CD4-positive, alpha-beta T cell (primary cell): Measurements from ENCODE around the gene CORO7. TPM values are rescaled to one million over a fixed set of nuclear protein-coding genes. Genes with fewer than 3 reads are reported as not detected.

Experiments used
- ATAC-seq: fragments of 200-7000 bp; cut with Tn5 transposase; one replicate; pipeline ENCODE4 v1.10.0; 2022; ENCODE audit warnings: mild to moderate bottlenecking; ENCODE audit not compliant: poor library complexity
- CTCF ChIA-PET: fragments of 350-600 bp; sonication (Branson Sonifier 250); formaldehyde crosslinking; loops from one replicate; lab custom pipeline; 2021; ENCODE audit warnings: antibody characterized with exemption, inconsistent platforms; lab: Charles Lee
- POLR2A ChIA-PET: fragments of 350-600 bp; sonication (Branson Sonifier 250); formaldehyde crosslinking; loops from one replicate; lab custom pipeline; 2021; ENCODE audit warnings: antibody characterized with exemption, inconsistent platforms; lab: Charles Lee
- DNase-seq, 14 experiments: peaks; one replicate each; pipeline ENCODE4 v3.0.0-alpha.2; 2013 to 2020; ENCODE audit warnings: mixed read lengths in 2 of 14
- H3K27ac ChIP-seq, 2 donors: one replicate each; pipeline versions ENCODE4 v1.5.1 to v1.7.0; 2013; ENCODE audit warnings: low read length in 2 of 2, low read depth in 1 of 2, mild to moderate bottlenecking in 1 of 2
- H3K27me3 ChIP-seq, 2 experiments: 1 replicate in 1 of 2; 2 replicates in 1 of 2; pipeline versions ENCODE4 v1.6.1 to v1.7.0; 2013; ENCODE audit warnings: low read length in 2 of 2, control low read depth in 1 of 2, mild to moderate bottlenecking in 1 of 2, moderate library complexity in 1 of 2; ENCODE audit not compliant: insufficient read depth in 2 of 2, control insufficient read depth in 1 of 2
- H3K36me3 ChIP-seq: one replicate; pipeline ENCODE4 v1.6.1; 2013; ENCODE audit warnings: low read length, control low read depth; ENCODE audit not compliant: insufficient read depth
- H3K4me1 ChIP-seq: one replicate; pipeline ENCODE4 v1.6.1; 2013; ENCODE audit warnings: low read length, control low read depth; ENCODE audit not compliant: insufficient read depth
- H3K4me3 ChIP-seq: one replicate; pipeline ENCODE4 v1.5.1; 2013; ENCODE audit warnings: mild to moderate bottlenecking, low read length, moderate library complexity
- H3K9me3 ChIP-seq, 2 experiments: 1 replicate in 1 of 2; 2 replicates in 1 of 2; pipeline versions ENCODE4 v1.6.1 to v1.7.0; 2013; ENCODE audit warnings: low read length in 2 of 2, mild to moderate bottlenecking in 2 of 2, control low read depth in 1 of 2, moderate library complexity in 1 of 2; ENCODE audit not compliant: control insufficient read depth in 1 of 2, insufficient read depth in 1 of 2
- H3K27ac Mint-ChIP-seq: one replicate; pipeline ENCODE4 v1.8.0; 2020; ENCODE audit warnings: mixed read lengths
- H3K27me3 Mint-ChIP-seq: one replicate; pipeline ENCODE4 v1.8.0; 2021; ENCODE audit warnings: mixed read lengths
- H3K36me3 Mint-ChIP-seq: one replicate; pipeline ENCODE4 v1.8.0; 2021; ENCODE audit warnings: low read depth, mixed read lengths
- H3K4me1 Mint-ChIP-seq: one replicate; pipeline ENCODE4 v1.8.0; 2021; ENCODE audit warnings: low read depth, mixed read lengths
- H3K4me3 Mint-ChIP-seq: one replicate; pipeline ENCODE4 v1.8.0; 2020; ENCODE audit warnings: mild to moderate bottlenecking, mixed read lengths
- H3K9me3 Mint-ChIP-seq: one replicate; pipeline ENCODE4 v1.8.0; 2020; ENCODE audit warnings: mixed read lengths
- intact Hi-C, 2 experiments: fragments of 100-400 bp; cut with DNase I in 1 of 2; cut with micrococcal nuclease in 1 of 2; formaldehyde crosslinking; loops; one replicate each; pipeline versions ENCODE4 v1.15.1 to v1.9.0; 2023 to 2025; cut with DNase I, micrococcal nuclease
- total RNA-seq, 174 experiments: library from RNA in 2 of 174; stranded (reverse) in 2 of 174; gene quantifications; one replicate each; pipeline ENCODE4 v1.2.3 and lab custom pipeline; 2021 to 2026
- TF ChIP-seq, protein P1 (sequence below): fragments of 200-600 bp; IDR thresholded peaks from one replicate; pipeline ENCODE4 v1.8.0; 2022; ENCODE audit warnings: antibody characterized with exemption, mild to moderate bottlenecking

The CORO7 gene
- total RNA-seq, 2 experiments from 2014 or later, result 801 to 805 TPM

DNA sequence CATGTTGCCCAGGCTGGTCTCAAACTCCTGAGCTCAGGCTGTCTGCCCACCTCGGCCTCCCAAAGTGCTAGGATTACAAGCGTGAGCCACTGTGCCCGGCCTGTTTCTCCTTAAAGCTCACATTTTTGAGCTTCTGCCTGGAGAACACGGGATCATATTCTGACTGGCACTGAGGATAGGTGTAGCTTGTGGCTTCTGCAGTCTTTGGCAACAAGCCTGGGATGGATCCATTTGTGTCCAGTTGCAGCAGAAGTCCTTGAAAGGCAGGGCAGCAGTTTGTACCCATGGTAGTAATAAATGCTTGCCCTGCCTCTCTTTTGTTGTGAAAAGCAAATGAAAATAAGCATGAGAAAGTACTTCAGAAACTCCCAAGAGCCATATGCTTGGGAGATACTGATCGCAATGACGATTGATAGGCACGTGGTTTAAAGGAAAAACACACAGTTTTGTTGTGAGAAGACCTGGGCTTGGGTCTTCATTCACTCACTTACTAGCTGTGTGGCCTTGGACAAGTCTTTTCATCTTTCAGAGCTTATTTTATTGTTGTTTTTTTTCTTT, 3.1 kb upstream of the CORO7 start:
- Histone ChIP-seq H3K4me3 (no peak overlapping the region), H3K9me3 (no peaks in the 10 kb centered on the region), H3K36me3 (no peaks in the 10 kb centered on the region), H3K27ac (no peak overlapping the region), H3K27me3 (no peaks in the 10 kb centered on the region), H3K4me1 (peaks cover 23% of the 10 kb centered on the region)
- Mint-ChIP-seq H3K4me1 (peaks cover 17% of the 10 kb centered on the region), H3K27me3 (no peaks in the 10 kb centered on the region), H3K4me3 (no peak overlapping the region), H3K9me3 (no peaks in the 10 kb centered on the region), H3K27ac (no peak overlapping the region), H3K36me3 (peaks cover 18% of the 10 kb centered on the region)
- TF ChIP-seq, protein P1, sequence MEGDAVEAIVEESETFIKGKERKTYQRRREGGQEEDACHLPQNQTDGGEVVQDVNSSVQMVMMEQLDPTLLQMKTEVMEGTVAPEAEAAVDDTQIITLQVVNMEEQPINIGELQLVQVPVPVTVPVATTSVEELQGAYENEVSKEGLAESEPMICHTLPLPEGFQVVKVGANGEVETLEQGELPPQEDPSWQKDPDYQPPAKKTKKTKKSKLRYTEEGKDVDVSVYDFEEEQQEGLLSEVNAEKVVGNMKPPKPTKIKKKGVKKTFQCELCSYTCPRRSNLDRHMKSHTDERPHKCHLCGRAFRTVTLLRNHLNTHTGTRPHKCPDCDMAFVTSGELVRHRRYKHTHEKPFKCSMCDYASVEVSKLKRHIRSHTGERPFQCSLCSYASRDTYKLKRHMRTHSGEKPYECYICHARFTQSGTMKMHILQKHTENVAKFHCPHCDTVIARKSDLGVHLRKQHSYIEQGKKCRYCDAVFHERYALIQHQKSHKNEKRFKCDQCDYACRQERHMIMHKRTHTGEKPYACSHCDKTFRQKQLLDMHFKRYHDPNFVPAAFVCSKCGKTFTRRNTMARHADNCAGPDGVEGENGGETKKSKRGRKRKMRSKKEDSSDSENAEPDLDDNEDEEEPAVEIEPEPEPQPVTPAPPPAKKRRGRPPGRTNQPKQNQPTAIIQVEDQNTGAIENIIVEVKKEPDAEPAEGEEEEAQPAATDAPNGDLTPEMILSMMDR, result no peak
- CTCF ChIA-PET, result interaction anchor here (1.8 kb wide), 1 partner anchor 166 kb away, joined by 4 read pairs; no protein-coding TSS in a partner anchor
- ATAC-seq (no peak), DNase-seq (no peak)
- intact Hi-C loops, result loop anchor here (5.0 to 10.0 kb wide), 5 partner anchors 58 to 302 kb away; partner anchors contain the start of genes ADCY9 (in 1 of the 2), HMOX2 (in 1 of the 2), PAM16 (in 1 of the 2) and UBALD1 (in 1 of the 2)
- POLR2A ChIA-PET, result interaction anchor here (0.9 kb wide), 1 partner anchor 197 kb away, joined by 3 read pairs; no protein-coding TSS in a partner anchor

DNA sequence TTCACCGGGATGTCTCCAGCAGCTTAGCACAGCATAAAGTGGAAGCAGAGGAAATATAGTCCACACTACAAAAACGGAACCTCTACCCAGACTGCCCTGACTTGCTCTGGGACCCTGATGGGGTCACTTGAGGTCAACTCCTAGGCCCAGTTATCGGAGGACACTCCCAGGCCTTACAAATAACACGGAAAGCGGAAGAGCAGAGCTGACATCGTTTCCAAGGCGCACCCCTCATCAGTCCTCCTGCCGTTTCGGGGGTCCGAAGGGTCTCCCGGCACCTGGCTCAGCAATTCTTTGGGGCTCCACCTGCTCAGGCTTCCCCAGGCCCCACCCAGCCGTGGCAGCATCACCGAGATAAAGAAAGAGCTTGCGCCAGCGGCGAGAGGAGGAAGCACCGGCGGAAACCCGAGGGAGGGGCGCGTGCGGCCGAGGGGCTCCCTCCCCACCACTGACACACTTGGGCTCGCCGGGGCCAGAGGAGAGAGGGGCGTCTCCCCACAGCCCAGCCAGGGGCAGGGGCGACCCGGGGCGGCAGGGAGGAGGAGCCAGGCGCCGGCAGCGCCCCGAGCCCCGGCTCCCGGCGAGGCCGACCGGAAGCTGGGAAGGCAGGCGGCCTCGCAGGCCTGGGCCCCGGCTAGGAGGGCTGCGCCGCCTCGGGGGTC, 727 bp downstream of the CORO7 start:
- intact Hi-C loops, result loop anchor here (1.0 to 10.0 kb wide), 6 partner anchors 10 to 298 kb away; partner anchors contain the start of genes DNAJA3 (in 2 of the 2), ADCY9 (in 1 of the 2), HMOX2 (in 1 of the 2) and PAM16 (in 1 of the 2)
- ATAC-seq, result peak; percentile 0
- Mint-ChIP-seq H3K27me3 (no peaks in the 10 kb centered on the region), H3K27ac (peak overlapping the region; percentile 95), H3K9me3 (no peaks in the 10 kb centered on the region), H3K4me1 (peaks cover 33% of the 10 kb centered on the region), H3K4me3 (peak overlapping the region; percentile 96), H3K36me3 (peaks cover 47% of the 10 kb centered on the region)
- Histone ChIP-seq H3K4me1 (peaks cover 59% of the 10 kb centered on the region), H3K4me3 (peak overlapping the region; percentile 81), H3K36me3 (peaks cover 27% of the 10 kb centered on the region), H3K27ac (peak overlapping the region; percentile 91 to 98), H3K9me3 (no peaks in the 10 kb centered on the region), H3K27me3 (no peaks in the 10 kb centered on the region)
- ChIA-PET CTCF (interaction anchor here (1.1 to 6.4 kb wide), 9 partner anchors 12 to 162 kb away, joined by 3 to 45 read pairs (median 4); partner anchors contain the start of genes HMOX2 and NMRAL1), POLR2A (interaction anchor here (0.6 to 3.6 kb wide), 16 partner anchors 10 to 907 kb away, joined by 3 to 16 read pairs (median 4); partner anchors contain the start of genes CDIP1, HMOX2, MGRN1 and TFAP4)
- TF ChIP-seq, protein P1, result no peak
- DNase-seq, result peak; percentile 33 to 85 (median 59)

GRCh38 chr16:4414187-4414917, 2.0 kb downstream of the CORO7 start:
- TF ChIP-seq, protein P1, result no peak
- DNase-seq (peak; percentile 58 to 96 (median 72)), ATAC-seq (peak; percentile 57)
- Histone ChIP-seq H3K9me3 (no peaks in the 10 kb centered on the region), H3K27ac (peak overlapping the region; percentile 91 to 98), H3K4me3 (peak overlapping the region; percentile 81), H3K36me3 (peaks cover 41% of the 10 kb centered on the region), H3K27me3 (no peaks in the 10 kb centered on the region), H3K4me1 (peaks cover 68% of the 10 kb centered on the region)
- Mint-ChIP-seq H3K4me3 (peak overlapping the region; percentile 96), H3K27me3 (no peaks in the 10 kb centered on the region), H3K27ac (peak overlapping the region; percentile 95), H3K9me3 (no peaks in the 10 kb centered on the region), H3K36me3 (peaks cover 60% of the 10 kb centered on the region), H3K4me1 (peaks cover 43% of the 10 kb centered on the region)
- ChIA-PET POLR2A (interaction anchor here (1.3 to 3.6 kb wide), 6 partner anchors 11 to 354 kb away, joined by 3 to 16 read pairs (median 4); partner anchors contain the start of genes CDIP1 and DNAJA3), CTCF (interaction anchor here (1.0 to 6.4 kb wide), 7 partner anchors 11 to 1487 kb away, joined by 3 to 45 read pairs (median 4); partner anchors contain the start of genes HMOX2 and NMRAL1)
- intact Hi-C loops, result loop anchor here (5.0 to 10.0 kb wide), 2 partner anchors 42 to 200 kb away; partner anchors contain the start of genes UBALD1 (in 1 of the 2) and VASN (in 1 of the 2)
